A549 (cell line): ENCODE measurements around the gene ACOX1. TPM values are rescaled to one million over a fixed set of nuclear protein-coding genes. Genes with fewer than 3 reads are reported as not detected.

ENCODE experiments used
- ATAC-seq, 2 experiments: fragments of 200-7000 bp in 1 of 2; fragments of >200 bp in 1 of 2; cut with Nextera tagmentation in 1 of 2; cut with Tn5 transposase in 1 of 2; 3 replicates each; pipeline versions ENCODE4 v1.8.0 to v1.9.1; 2018 to 2020; ENCODE audit warnings: mild to moderate bottlenecking in 1 of 2, moderate library complexity in 1 of 2
- CTCF ChIA-PET: fragments of 300-600 bp; sonication (Branson Sonifier 250); formaldehyde crosslinking; extraction: SDS; loops from one replicate; lab custom pipeline; 2021; ENCODE audit warnings: antibody characterized with exemption, inconsistent platforms; lab: Yijun Ruan, JAX
- POLR2A ChIA-PET: fragments of 350-600 bp; formaldehyde crosslinking; extraction: SDS; loops from one replicate; lab custom pipeline; 2021; ENCODE audit warnings: antibody characterized with exemption, inconsistent platforms; lab: Yijun Ruan, JAX
- DNase-seq, 2 experiments: peaks; one replicate each; pipeline versions ENCODE4 v3.0.0 to v3.0.0-alpha.2; 2011 to 2016; ENCODE audit warnings: low read depth in 1 of 2, low spot score in 1 of 2
- FAIRE-seq: peaks from 2 replicates; lab custom pipeline; 2011; peaks lifted over from hg19 to GRCh38; lab: Jason Lieb, UNC
- H3K27ac ChIP-seq, 2 experiments: fragments of >200 bp; sonication (Bioruptor Twin); formaldehyde crosslinking; 3 replicates each; pipeline ENCODE4 v1.5.1; 2016 to 2017
- H3K4me1 ChIP-seq: fragments of >200 bp; sonication (Bioruptor Twin); formaldehyde crosslinking; 3 replicates; pipeline ENCODE4 v1.6.1; 2016
- H3K4me2 ChIP-seq: fragments of >200 bp; sonication (Bioruptor Twin); formaldehyde crosslinking; 3 replicates; pipeline ENCODE4 v1.6.1; 2016
- H3K4me3 ChIP-seq: fragments of >200 bp; sonication (Bioruptor Twin); formaldehyde crosslinking; 3 replicates; pipeline ENCODE4 v1.5.1; 2016
- H3K9me3 ChIP-seq: fragments of >200 bp; sonication (Bioruptor Twin); formaldehyde crosslinking; 3 replicates; pipeline ENCODE4 v1.6.1; 2016
- CBX8 ChIP-seq: fragments of 200-600 bp; sonication (generic); IDR thresholded peaks from 2 replicates; pipeline ENCODE4 v1.6.1; 2016
- CEBPB ChIP-seq, 2 experiments: fragments of >200 bp in 1 of 2; sonication (Bioruptor Twin) in 1 of 2; formaldehyde crosslinking in 1 of 2; IDR thresholded peaks; 2 replicates each; pipeline ENCODE4 v1.6.1; 2012 to 2016
- CTCF ChIP-seq: fragments of >200 bp; sonication (Bioruptor Twin); formaldehyde crosslinking; IDR thresholded peaks from 3 replicates; pipeline ENCODE4 v1.5.1; 2016
- E2F6 ChIP-seq: IDR thresholded peaks from 2 replicates; pipeline ENCODE4 v1.6.1; 2012; ENCODE audit warnings: low read depth, borderline replicate concordance
- ESRRA ChIP-seq: fragments of 150-350 bp; IDR thresholded peaks from 2 replicates; pipeline ENCODE4 v1.6.1; 2014; ENCODE audit warnings: mild to moderate bottlenecking, low read length, borderline replicate concordance
- FOSB ChIP-seq: fragments of 250-450 bp; sonication (Bioruptor Pico); IDR thresholded peaks from 2 replicates; pipeline ENCODE4 v1.5.0; 2020; ENCODE audit warnings: mild to moderate bottlenecking, moderate library complexity
- FOXS1 ChIP-seq: fragments of 250-450 bp; sonication (Bioruptor Pico); IDR thresholded peaks from 2 replicates; pipeline ENCODE4 v1.5.0; 2020; ENCODE audit warnings: mild to moderate bottlenecking, moderate library complexity
- GATA3 ChIP-seq: IDR thresholded peaks from 2 replicates; pipeline ENCODE4 v1.6.1; 2012; ENCODE audit warnings: borderline replicate concordance
- HEYL ChIP-seq: fragments of 250-450 bp; sonication (Bioruptor Pico); IDR thresholded peaks from 2 replicates; pipeline ENCODE4 v1.8.0; 2021; ENCODE audit warnings: mild to moderate bottlenecking, moderate library complexity
- HOXA7 ChIP-seq: fragments of 250-450 bp; sonication (Bioruptor Pico); IDR thresholded peaks from 2 replicates; pipeline ENCODE4 v1.5.0; 2020; ENCODE audit warnings: mild to moderate bottlenecking, moderate library complexity
- HOXB5 ChIP-seq: fragments of 250-450 bp; sonication (Bioruptor Pico); IDR thresholded peaks from 2 replicates; pipeline ENCODE4 v1.5.0; 2020; ENCODE audit warnings: mild to moderate bottlenecking, moderate library complexity
- JUNB ChIP-seq: fragments of >200 bp; sonication (Bioruptor Twin); formaldehyde crosslinking; IDR thresholded peaks from 2 replicates; pipeline ENCODE4 v1.6.1; 2016
- KDM1A ChIP-seq: fragments of 200-600 bp; sonication (generic); IDR thresholded peaks from 2 replicates; pipeline ENCODE4 v1.6.1; 2016; ENCODE audit warnings: low read depth, mild to moderate bottlenecking
- NPAS2 ChIP-seq: fragments of 250-450 bp; sonication (Bioruptor Pico); IDR thresholded peaks from 2 replicates; pipeline ENCODE4 v1.8.0; 2022; ENCODE audit warnings: mild to moderate bottlenecking, moderate library complexity, borderline replicate concordance
- NR3C1 ChIP-seq: fragments of >200 bp; sonication (Bioruptor Twin); formaldehyde crosslinking; IDR thresholded peaks from 3 replicates; pipeline ENCODE4 v1.6.1; 2017
- RCOR1 ChIP-seq: fragments of 150-350 bp; IDR thresholded peaks from 2 replicates; pipeline ENCODE4 v1.6.1; 2014; ENCODE audit warnings: antibody characterized with exemption, low read length, low read depth
- SREBF2 ChIP-seq: fragments of 450-650 bp; IDR thresholded peaks from 2 replicates; pipeline ENCODE4 v1.6.1; 2014; ENCODE audit warnings: mild to moderate bottlenecking, moderate library complexity
- ZC3H11A ChIP-seq: fragments of 450-650 bp; IDR thresholded peaks from 2 replicates; pipeline ENCODE4 v1.6.1; 2014; ENCODE audit warnings: antibody characterized with exemption, mild to moderate bottlenecking
- ZNF302 ChIP-seq: fragments of 250-450 bp; sonication (Bioruptor Pico); IDR thresholded peaks from 2 replicates; pipeline ENCODE4 v1.9.0; 2021; ENCODE audit warnings: inconsistent platforms, mild to moderate bottlenecking, moderate library complexity
- WGBS: methylation state at CpG from one replicate; pipeline ENCODE4 v1.1.6; 2017; ENCODE audit errors: missing lambda C conversion rate; 5-methylcytosine and 5-hydroxymethylcytosine counted together
- polyA plus RNA-seq, 4 experiments: library from polyadenylated mRNA; depleted of rRNA in 3 of 4; stranded (reverse); fragments of >200 nt; fragmentation: RNase III in 1 of 4; extraction: RNeasy Plus Mini Kit Qiagen cat#74134 plus additional on column Dnase treatment in 1 of 4; gene quantifications; 2 replicates in 3 of 4; 3 replicates in 1 of 4; pipeline ENCODE4 v1.2.3, GENCODE V29; 2011 to 2017
- TF ChIP-seq, protein P1 (sequence below): IDR thresholded peaks from 2 replicates; pipeline ENCODE4 v1.6.1; 2012
- TF ChIP-seq, protein P2 (sequence below): fragments of 200-600 bp; sonication (generic); IDR thresholded peaks from 2 replicates; pipeline ENCODE4 v1.6.1; 2016; ENCODE audit warnings: antibody characterized with exemption, mild to moderate bottlenecking, moderate library complexity

The ACOX1 gene
- polyA plus RNA-seq, 2 of the 4 experiments (the other 2 are of a cell fraction): 17.9 to 31.1 TPM

GRCh38 chr17:75919611-75920010 is 59.4 kb downstream of the ACOX1 start (continued):
- no peak for TF ChIP-seq FOXS1 (CRISPR knock-in tag)
- TF ChIP-seq, protein P1, sequence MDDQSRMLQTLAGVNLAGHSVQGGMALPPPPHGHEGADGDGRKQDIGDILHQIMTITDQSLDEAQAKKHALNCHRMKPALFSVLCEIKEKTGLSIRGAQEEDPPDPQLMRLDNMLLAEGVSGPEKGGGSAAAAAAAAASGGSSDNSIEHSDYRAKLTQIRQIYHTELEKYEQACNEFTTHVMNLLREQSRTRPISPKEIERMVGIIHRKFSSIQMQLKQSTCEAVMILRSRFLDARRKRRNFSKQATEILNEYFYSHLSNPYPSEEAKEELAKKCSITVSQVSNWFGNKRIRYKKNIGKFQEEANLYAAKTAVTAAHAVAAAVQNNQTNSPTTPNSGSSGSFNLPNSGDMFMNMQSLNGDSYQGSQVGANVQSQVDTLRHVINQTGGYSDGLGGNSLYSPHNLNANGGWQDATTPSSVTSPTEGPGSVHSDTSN: no peak

DNA sequence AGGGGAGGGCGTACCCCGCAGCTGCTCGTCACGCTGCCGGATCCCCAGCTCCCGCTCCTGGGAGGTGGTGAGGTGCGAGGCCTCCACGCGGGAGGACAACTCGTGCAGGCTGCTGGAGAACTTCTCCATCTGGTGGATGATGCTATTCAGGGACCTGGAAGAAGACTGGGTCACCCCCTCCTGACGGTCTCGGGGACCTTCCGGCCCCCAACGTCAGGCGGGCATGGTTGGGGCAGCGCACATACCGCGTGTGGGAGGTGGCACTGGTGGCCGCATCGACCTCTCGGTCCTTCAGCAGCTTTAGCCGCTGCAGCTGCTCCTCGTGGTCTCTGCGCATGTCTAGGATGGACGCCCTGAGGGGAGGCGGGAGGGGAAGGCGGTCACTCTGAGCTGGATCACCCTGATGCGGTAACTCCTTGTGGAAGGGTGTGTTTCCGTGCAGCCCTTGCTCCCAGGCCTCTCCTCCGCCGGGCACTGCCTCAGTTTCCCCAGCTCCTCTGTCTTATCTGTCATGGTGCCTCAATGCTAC is 61.0 kb downstream of the ACOX1 start:
- Histone ChIP-seq H3K4me1 (no peaks in the 10 kb centered on the region), H3K9me3 (no peaks in the 10 kb centered on the region), H3K4me3 (no peak overlapping the region), H3K27ac (no peak overlapping the region), H3K4me2 (no peak overlapping the region)
- ATAC-seq (no peak), FAIRE-seq (no peak), DNase-seq (no peak)
- CTCF ChIA-PET: interaction anchor here (0.6 to 20.0 kb wide), 8 partner anchors 8 to 87 kb away, joined by 3 to 372 read pairs (median 10); partner anchors contain the start of genes CDK3, MRPL38, TRIM47 and TRIM65
- 95% methylated on average over 29 of the region's 31 CpGs for WGBS
- POLR2A ChIA-PET: no interaction called here
- TF ChIP-seq ESRRA: no peak
- TF ChIP-seq, protein P2, sequence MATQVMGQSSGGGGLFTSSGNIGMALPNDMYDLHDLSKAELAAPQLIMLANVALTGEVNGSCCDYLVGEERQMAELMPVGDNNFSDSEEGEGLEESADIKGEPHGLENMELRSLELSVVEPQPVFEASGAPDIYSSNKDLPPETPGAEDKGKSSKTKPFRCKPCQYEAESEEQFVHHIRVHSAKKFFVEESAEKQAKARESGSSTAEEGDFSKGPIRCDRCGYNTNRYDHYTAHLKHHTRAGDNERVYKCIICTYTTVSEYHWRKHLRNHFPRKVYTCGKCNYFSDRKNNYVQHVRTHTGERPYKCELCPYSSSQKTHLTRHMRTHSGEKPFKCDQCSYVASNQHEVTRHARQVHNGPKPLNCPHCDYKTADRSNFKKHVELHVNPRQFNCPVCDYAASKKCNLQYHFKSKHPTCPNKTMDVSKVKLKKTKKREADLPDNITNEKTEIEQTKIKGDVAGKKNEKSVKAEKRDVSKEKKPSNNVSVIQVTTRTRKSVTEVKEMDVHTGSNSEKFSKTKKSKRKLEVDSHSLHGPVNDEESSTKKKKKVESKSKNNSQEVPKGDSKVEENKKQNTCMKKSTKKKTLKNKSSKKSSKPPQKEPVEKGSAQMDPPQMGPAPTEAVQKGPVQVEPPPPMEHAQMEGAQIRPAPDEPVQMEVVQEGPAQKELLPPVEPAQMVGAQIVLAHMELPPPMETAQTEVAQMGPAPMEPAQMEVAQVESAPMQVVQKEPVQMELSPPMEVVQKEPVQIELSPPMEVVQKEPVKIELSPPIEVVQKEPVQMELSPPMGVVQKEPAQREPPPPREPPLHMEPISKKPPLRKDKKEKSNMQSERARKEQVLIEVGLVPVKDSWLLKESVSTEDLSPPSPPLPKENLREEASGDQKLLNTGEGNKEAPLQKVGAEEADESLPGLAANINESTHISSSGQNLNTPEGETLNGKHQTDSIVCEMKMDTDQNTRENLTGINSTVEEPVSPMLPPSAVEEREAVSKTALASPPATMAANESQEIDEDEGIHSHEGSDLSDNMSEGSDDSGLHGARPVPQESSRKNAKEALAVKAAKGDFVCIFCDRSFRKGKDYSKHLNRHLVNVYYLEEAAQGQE: no peak
- TF ChIP-seq, all 56 proteins: peak for 0

DNA sequence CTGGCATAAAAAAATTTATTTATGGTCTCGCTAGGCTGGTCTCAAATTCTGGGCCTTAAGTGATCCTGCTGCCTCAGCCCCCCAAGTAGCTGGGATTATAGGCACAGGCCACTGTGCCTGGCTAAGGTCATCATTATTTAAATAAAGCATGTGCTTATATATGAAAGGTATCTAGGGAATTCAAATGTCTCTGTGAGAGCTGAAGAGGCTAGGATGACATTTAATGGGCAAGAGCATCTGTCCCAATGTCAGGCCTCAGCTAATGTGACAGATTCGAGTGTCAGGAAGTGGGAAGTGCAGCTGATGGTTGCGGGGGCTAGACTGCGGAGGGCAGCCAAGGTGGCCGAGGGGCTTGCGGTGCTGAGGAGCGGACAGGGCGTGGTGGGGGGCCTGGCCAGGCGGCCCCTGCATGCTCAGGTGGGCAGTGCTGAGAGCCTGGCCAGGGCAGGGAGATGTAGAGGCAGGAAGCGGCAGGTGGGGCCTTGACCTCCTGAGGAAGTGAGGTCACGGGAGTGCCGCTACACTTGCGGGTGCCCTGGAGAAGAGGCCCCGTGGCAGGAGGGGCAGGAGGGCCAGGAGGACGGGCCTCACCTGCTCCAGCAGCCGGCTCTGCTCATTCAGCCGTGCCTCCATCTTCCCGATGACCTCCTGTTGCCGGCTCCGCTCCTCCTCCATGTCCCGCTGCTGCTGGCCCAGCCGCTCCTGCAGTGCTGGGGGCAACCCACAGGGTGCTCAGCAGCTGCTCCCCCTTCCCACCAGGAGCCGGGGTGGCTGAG is 61.6 kb downstream of the ACOX1 start:
- H3K9me3 ChIP-seq: no peaks in the 10 kb centered on the region
- ChIA-PET CTCF (interaction anchor here (0.6 to 20.0 kb wide), 8 partner anchors 8 to 88 kb away, joined by 3 to 372 read pairs (median 10); partner anchors contain the start of genes CDK3, MRPL38 and TRIM47), POLR2A (no interaction called here)
- DNase-seq: no peak
- no peak overlapping the region for H3K4me2 ChIP-seq
- WGBS: 91% methylated on average over 22 of the region's 23 CpGs
- no peak overlapping the region for H3K27ac ChIP-seq
- TF ChIP-seq HOXA7 (CRISPR knock-in tag) (no peak), ZC3H11A (no peak), HOXB5 (CRISPR knock-in tag) (no peak), NR3C1 (no peak), CBX8 (no peak), NPAS2 (CRISPR knock-in tag) (no peak), FOXS1 (CRISPR knock-in tag) (no peak), RCOR1 (no peak), ESRRA (no peak), ZNF302 (no peak), CTCF (no peak), E2F6 (no peak), CEBPB (IDR thresholded peaks at IDR 0.05) (no peak), GATA3 (no peak), HEYL (CRISPR knock-in tag) (no peak), FOSB (CRISPR knock-in tag) (no peak), KDM1A (no peak), SREBF2 (no peak), JUNB (no peak)
- TF ChIP-seq, protein P2: no peak
- ATAC-seq: no peak
- FAIRE-seq: no peak
- no peaks in the 10 kb centered on the region for H3K4me1 ChIP-seq
- no peak overlapping the region for H3K4me3 ChIP-seq
